Glutamatergic neuron (in vitro differentiated cells): ENCODE measurements around the gene HPSE2. TPM values are rescaled to one million over a fixed set of nuclear protein-coding genes. Genes with fewer than 3 reads are reported as not detected.

Source experiments
- DNase-seq: peaks from one replicate; pipeline ENCODE4 v3.0.0; 2022
- H3K27ac Mint-ChIP-seq: one replicate; pipeline ENCODE4 v1.8.0; 2020; ENCODE audit warnings: mild to moderate bottlenecking, mixed read lengths, inconsistent platforms; ENCODE audit not compliant: unreplicated experiment
- H3K27me3 Mint-ChIP-seq: one replicate; pipeline ENCODE4 v1.8.0; 2020; ENCODE audit warnings: mild to moderate bottlenecking, moderate library complexity, mixed read lengths, inconsistent platforms; ENCODE audit not compliant: unreplicated experiment
- H3K36me3 Mint-ChIP-seq: one replicate; pipeline ENCODE4 v1.8.0; 2020; ENCODE audit warnings: mild to moderate bottlenecking, mixed read lengths, inconsistent platforms; ENCODE audit not compliant: unreplicated experiment
- H3K4me1 Mint-ChIP-seq: one replicate; pipeline ENCODE4 v1.8.0; 2020; ENCODE audit warnings: mild to moderate bottlenecking, low read depth, mixed read lengths, inconsistent platforms; ENCODE audit not compliant: unreplicated experiment
- H3K4me3 Mint-ChIP-seq: one replicate; pipeline ENCODE4 v1.8.0; 2020; ENCODE audit warnings: mild to moderate bottlenecking, mixed read lengths, inconsistent platforms; ENCODE audit not compliant: unreplicated experiment
- H3K9me3 Mint-ChIP-seq: one replicate; pipeline ENCODE4 v1.8.0; 2020; ENCODE audit warnings: mild to moderate bottlenecking, moderate library complexity, mixed read lengths, inconsistent platforms; ENCODE audit not compliant: unreplicated experiment
- total RNA-seq: library from RNA; stranded (reverse); fragmentation: NEBNext Ultra II Directional; extraction: Animal tissue kit (Norgen Biotek cat#: 25700); gene quantifications from one replicate; pipeline ENCODE4 v1.2.1, GENCODE V29; 2021; ENCODE audit not compliant: unreplicated experiment
- TF ChIP-seq, protein P1 (sequence below): fragments of 200-600 bp; sonication (generic); IDR thresholded peaks from one replicate; pipeline ENCODE4 v1.5.0; 2021; ENCODE audit not compliant: partially characterized antibody, unreplicated experiment

The HPSE2 gene
- total RNA-seq, 1 donor from 2014 or later, result not detected

DNA sequence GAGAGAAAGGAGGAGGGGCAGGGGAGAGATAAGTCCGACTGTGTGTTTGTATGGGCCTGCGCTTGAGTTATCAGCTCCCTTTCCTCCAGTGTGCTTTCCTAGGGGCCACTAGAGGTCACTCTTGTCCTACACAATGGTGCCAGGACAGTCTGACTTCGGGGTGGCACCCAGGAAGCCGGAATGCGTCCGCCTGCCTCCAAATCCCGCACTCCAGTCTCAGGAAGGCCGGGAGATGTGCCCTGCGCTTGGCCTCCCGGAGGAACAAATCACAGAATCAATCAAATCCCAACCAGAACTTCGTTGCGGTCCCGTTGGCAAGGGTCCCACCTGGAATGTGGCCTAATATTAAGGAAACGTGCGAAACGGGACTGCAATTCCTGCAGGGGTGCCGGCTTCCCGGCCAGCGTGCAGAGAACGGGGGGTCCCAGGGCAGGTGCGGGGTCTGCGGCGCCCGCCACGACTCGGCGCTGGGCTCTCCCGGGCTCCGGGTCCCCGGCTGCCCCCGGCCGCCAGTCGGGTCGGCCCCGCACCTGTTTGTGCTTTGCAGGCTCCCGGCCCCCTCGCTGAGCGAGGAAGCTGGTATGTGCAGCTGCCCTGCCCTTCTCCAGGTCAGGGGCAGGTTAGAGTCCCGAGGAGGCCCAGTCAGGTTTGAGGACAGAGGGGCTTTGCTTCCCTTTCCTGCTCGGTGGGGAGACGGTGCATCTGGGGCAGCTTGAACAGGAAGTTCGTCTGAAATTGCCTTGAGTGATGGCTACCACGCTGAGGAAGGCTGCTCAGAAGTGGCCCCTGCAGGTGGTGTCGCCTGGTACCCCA is 767.9 kb downstream of the HPSE2 start:
- H3K4me3 Mint-ChIP-seq, result peak overlapping the region; percentile 85
- DNase-seq, result peak; percentile 67
- H3K27me3 Mint-ChIP-seq, result peaks cover 1% of the 10 kb centered on the region
- H3K9me3 Mint-ChIP-seq, result peaks cover 7% of the 10 kb centered on the region
- H3K36me3 Mint-ChIP-seq, result no peaks in the 10 kb centered on the region
- H3K27ac Mint-ChIP-seq, result no peak overlapping the region
- peaks cover 7% of the 10 kb centered on the region for H3K4me1 Mint-ChIP-seq
- TF ChIP-seq, protein P1, sequence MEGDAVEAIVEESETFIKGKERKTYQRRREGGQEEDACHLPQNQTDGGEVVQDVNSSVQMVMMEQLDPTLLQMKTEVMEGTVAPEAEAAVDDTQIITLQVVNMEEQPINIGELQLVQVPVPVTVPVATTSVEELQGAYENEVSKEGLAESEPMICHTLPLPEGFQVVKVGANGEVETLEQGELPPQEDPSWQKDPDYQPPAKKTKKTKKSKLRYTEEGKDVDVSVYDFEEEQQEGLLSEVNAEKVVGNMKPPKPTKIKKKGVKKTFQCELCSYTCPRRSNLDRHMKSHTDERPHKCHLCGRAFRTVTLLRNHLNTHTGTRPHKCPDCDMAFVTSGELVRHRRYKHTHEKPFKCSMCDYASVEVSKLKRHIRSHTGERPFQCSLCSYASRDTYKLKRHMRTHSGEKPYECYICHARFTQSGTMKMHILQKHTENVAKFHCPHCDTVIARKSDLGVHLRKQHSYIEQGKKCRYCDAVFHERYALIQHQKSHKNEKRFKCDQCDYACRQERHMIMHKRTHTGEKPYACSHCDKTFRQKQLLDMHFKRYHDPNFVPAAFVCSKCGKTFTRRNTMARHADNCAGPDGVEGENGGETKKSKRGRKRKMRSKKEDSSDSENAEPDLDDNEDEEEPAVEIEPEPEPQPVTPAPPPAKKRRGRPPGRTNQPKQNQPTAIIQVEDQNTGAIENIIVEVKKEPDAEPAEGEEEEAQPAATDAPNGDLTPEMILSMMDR, result peak; percentile 73

- H3K36me3 Mint-ChIP-seq, result no peaks in the 10 kb centered on the region
- TF ChIP-seq, protein P1, result no peak
- H3K27me3 Mint-ChIP-seq, result peaks cover 1% of the 10 kb centered on the region
- DNase-seq, result no peak
- peak overlapping the region; percentile 50 for H3K4me3 Mint-ChIP-seq
- peaks cover 7% of the 10 kb centered on the region for H3K4me1 Mint-ChIP-seq
- H3K9me3 Mint-ChIP-seq, result peaks cover 11% of the 10 kb centered on the region
- H3K27ac Mint-ChIP-seq, result no peak overlapping the region
Observed at GRCh38 chr10:98466861-98467505, 768.7 kb downstream of the HPSE2 start.

DNA sequence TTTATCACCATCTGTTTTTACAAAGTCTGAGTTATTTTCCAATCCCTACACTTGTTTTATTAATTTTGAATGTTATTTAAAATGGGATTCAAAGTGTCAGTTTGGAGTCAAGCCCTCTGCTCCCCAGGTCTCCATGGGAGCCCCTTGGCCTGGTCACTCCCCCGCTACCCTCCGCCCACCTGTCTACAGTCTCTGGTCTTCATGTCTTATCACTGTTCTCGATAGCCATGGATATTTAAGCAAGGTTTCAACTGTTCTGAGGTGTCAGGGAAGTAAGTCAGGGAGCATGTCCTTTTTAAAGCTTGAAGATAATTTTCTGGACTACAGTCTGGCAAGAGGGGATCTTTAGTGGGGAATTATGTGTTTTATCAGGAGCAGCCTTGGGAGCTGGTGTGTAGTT is 769.8 kb downstream of the HPSE2 start:
- Mint-ChIP-seq H3K36me3 (no peaks in the 10 kb centered on the region), H3K4me1 (peaks cover 12% of the 10 kb centered on the region), H3K9me3 (peaks cover 11% of the 10 kb centered on the region), H3K27me3 (peaks cover 1% of the 10 kb centered on the region), H3K27ac (no peak overlapping the region), H3K4me3 (no peak overlapping the region)
- DNase-seq, result no peak
- TF ChIP-seq, protein P1, result no peak

DNA sequence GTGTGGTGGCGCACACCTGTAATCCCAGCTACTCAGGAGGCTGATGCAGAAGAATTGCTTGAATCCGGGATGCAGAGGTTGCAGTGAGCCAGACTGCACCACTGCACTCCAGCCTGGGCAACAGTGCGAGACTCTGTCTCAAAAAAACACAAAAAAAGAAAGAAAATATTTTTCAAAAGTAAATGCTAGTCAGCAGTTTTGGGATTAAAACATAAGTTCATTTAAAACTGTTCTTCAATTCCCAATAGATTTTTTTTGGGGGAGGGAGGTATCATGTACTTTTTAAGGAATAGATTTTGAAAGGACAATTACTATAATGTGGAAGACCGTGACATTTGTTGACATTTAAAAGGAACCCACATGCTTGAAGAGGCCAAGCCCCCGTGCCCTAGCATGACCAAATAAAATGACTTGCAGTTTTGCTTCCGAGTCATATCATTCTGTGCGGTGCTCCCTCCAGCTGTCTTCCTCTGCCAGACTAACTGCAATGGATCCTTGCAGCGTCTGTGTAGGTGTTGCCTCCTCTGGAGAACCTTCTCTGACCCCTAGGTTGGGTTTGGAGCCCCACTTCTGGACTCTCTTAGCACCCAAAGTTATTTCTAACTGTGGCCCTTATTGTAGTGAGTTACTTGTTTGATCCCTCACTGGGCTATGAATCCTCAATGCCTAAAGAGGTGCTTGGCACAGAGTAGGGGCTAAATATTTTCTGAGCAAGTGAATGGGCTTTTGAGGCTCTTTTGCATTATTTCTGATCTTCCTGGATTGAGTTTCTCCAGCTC is 771.5 kb downstream of the HPSE2 start:
- Mint-ChIP-seq H3K36me3 (no peaks in the 10 kb centered on the region), H3K27me3 (no peaks in the 10 kb centered on the region), H3K4me3 (no peak overlapping the region), H3K4me1 (peaks cover 16% of the 10 kb centered on the region), H3K27ac (no peak overlapping the region), H3K9me3 (peaks cover 9% of the 10 kb centered on the region)
- TF ChIP-seq, protein P1, result no peak
- DNase-seq, result no peak
